Mammary epithelial cell (primary cell): Measurements from ENCODE around the gene BANP.
"Not testable (repeated sequence)": the region's sequence is repeated elsewhere in the genome, so short reads cannot be mapped to it uniquely, and the experiment has no call there.

Source experiments
- EZH2 ChIP-seq: IDR thresholded peaks from 2 replicates; pipeline ENCODE4 v1.6.1; 2012; ENCODE audit warnings: low read length, inconsistent platforms, borderline replicate concordance
- TF ChIP-seq, protein P1 (sequence below), 2 donors: IDR thresholded peaks in 1 of 2; conservative IDR thresholded peaks in 1 of 2; 2 replicates each; pipeline ENCODE4 v1.5.1; 2011 to 2012; ENCODE audit warnings: inconsistent platforms in 2 of 2, low read length in 2 of 2, mild to moderate bottlenecking in 2 of 2, control low read depth in 1 of 2, low read depth in 1 of 2; ENCODE audit not compliant: insufficient read depth in 1 of 2; ENCODE audit errors: extremely low read depth in 1 of 2

DNA sequence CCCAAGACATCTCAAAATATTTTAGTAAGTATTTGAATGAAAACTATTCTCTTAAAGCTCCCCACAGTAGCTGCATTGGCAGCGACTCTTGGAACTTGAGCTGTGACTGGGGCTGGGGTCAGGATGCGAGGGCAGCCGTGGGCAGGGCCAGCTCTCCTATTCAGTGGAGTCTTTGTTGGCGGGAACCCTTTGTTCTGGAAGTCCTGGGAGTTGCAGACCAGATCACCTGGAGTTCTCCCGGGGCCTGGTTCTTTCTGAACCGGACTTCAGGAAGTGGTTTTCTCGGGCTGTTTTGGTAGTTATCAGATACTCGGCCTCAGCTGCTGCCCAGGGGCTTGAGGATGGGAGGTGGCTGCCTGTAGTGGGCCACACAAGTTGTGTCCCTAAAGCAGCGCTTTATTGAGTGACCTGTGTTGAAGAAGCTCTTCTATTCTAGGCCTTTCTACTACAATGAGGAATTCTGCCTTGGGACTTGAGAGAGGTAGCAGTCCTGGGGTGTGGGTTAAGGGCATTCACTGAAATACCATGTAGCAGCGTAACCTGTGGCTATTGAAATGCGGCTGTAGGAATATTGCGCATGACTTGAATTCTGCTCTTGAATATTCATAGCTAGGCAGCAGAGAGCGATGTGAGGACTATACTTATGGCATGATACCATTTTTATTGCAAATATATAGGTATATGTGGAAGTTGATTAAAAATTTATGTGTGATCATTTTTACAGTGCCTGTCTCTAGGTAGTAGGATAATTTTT is 77.1 kb downstream of the BANP start:
- TF ChIP-seq EZH2 = not testable (repeated sequence)
- TF ChIP-seq, protein P1, sequence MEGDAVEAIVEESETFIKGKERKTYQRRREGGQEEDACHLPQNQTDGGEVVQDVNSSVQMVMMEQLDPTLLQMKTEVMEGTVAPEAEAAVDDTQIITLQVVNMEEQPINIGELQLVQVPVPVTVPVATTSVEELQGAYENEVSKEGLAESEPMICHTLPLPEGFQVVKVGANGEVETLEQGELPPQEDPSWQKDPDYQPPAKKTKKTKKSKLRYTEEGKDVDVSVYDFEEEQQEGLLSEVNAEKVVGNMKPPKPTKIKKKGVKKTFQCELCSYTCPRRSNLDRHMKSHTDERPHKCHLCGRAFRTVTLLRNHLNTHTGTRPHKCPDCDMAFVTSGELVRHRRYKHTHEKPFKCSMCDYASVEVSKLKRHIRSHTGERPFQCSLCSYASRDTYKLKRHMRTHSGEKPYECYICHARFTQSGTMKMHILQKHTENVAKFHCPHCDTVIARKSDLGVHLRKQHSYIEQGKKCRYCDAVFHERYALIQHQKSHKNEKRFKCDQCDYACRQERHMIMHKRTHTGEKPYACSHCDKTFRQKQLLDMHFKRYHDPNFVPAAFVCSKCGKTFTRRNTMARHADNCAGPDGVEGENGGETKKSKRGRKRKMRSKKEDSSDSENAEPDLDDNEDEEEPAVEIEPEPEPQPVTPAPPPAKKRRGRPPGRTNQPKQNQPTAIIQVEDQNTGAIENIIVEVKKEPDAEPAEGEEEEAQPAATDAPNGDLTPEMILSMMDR (conservative IDR thresholded peaks at IDR 0.05 in 1 of 2, IDR thresholded peaks at IDR 0.05 in 1 of 2; ENCODE audit: extremely low read depth in 1 of 2, insufficient read depth in 1 of 2, low read depth in 1 of 2, low read length in 2 of 2) = not testable (repeated sequence)
